Measurements from ENCODE around the gene JOSD2.

- TF ChIP-seq CBFB (CRISPR knock-in tag; IDR thresholded peaks at IDR 0.05) (no peak), CTCF (IDR thresholded peaks at IDR 0.05 in 2 of 3, conservative IDR thresholded peaks at IDR 0.05 in 1 of 3; ENCODE audit: insufficient read depth in 2 of 3, low read depth in 1 of 3, low read length in 3 of 3) (no peak), FOXK2 (conservative IDR thresholded peaks at IDR 0.05 in 1 of 2, IDR thresholded peaks at IDR 0.05 in 1 of 2; ENCODE audit: low read depth in 2 of 2) (no peak), ZNF830 (CRISPR knock-in tag; IDR thresholded peaks at IDR 0.05) (no peak)
Measured at GRCh38 chr19:50534478-50534877, 23.5 kb upstream of the JOSD2 start.
